ENCODE data around the gene CALB2.

Gene CALB2

DNA sequence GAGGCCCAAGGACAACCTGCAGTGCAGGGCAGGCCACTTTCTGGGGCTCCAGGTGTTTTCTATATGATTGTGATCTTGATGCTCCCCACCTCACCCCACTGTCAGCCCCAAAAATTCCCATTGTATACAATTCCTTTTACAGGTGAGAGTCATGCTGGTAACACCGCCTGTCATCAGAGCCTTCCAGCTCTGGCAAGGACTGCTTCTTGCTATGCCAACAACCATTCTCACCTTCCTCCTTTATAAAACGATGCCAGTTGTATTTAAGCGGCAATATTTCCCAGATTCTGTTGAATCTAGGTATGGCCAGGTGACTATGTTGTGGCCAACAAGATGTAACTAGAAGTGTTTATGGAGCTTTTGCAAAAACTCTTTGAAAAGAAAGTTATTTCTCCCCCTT, 30.4 kb upstream of the CALB2 start:
- TF ChIP-seq, protein P1, sequence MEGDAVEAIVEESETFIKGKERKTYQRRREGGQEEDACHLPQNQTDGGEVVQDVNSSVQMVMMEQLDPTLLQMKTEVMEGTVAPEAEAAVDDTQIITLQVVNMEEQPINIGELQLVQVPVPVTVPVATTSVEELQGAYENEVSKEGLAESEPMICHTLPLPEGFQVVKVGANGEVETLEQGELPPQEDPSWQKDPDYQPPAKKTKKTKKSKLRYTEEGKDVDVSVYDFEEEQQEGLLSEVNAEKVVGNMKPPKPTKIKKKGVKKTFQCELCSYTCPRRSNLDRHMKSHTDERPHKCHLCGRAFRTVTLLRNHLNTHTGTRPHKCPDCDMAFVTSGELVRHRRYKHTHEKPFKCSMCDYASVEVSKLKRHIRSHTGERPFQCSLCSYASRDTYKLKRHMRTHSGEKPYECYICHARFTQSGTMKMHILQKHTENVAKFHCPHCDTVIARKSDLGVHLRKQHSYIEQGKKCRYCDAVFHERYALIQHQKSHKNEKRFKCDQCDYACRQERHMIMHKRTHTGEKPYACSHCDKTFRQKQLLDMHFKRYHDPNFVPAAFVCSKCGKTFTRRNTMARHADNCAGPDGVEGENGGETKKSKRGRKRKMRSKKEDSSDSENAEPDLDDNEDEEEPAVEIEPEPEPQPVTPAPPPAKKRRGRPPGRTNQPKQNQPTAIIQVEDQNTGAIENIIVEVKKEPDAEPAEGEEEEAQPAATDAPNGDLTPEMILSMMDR (IDR thresholded peaks at IDR 0.05), result no peak
- Mint-ChIP-seq H3K9me3 (peaks cover 11% of the 10 kb centered on the region), H3K36me3 (ENCODE audit: low read depth) (no peaks in the 10 kb centered on the region), H3K4me1 (no peaks in the 10 kb centered on the region), H3K27me3 (ENCODE audit: low read depth, poor library complexity) (peaks cover 25% of the 10 kb centered on the region), H3K27ac (no peak overlapping the region), H3K4me3 (no peak overlapping the region)
- DNase-seq, result no peak

DNA sequence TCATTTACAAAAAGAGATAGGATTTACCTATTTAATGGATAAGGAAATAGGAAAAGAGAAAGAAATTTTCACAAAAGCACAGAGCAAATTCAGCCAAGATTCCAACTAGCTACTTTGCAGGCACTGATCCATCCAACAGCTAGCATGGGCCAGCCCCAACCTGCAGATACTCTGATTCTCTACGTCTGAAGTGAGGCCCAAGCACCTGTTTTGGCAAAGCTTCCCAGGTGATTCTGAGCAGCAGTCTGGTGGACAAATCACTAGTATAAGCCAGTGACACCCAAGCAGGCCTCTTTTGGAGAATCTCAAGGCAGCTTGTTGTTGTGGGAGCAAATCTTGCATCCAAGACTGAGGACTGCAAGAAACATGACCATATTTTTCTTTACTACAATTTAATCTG, 20.9 kb upstream of the CALB2 start:
- no peak overlapping the region for H3K4me3 Mint-ChIP-seq
- TF ChIP-seq, protein P1 (IDR thresholded peaks at IDR 0.05), result no peak
- no peaks in the 10 kb centered on the region for H3K4me1 Mint-ChIP-seq
- H3K27ac Mint-ChIP-seq, result no peak overlapping the region
- H3K36me3 Mint-ChIP-seq (ENCODE audit: low read depth), result no peaks in the 10 kb centered on the region
- no peak for DNase-seq
- no peaks in the 10 kb centered on the region for H3K9me3 Mint-ChIP-seq
- H3K27me3 Mint-ChIP-seq (ENCODE audit: low read depth, poor library complexity), result peaks cover 43% of the 10 kb centered on the region

DNA sequence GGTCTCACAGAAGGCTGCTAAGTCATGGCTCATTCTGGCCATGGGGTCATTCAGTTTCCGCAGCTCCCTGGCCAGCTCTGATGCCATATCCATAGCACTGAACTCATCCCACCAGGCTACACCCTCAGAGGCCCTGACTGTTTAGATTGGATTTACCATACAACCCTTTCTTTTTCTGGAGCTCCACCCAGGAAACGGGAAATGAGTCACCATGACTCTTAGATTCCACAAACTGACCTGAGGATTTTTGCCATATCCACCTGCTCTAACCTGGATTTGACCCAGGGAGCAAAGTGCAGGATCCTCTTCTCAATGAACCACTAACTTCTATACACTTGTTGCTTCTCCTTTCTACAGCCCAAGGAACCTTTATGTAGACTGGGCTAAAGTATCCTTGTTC, 20.3 kb upstream of the CALB2 start:
- H3K27ac Mint-ChIP-seq, result no peak overlapping the region
- no peak overlapping the region for H3K4me3 Mint-ChIP-seq
- no peaks in the 10 kb centered on the region for H3K4me1 Mint-ChIP-seq
- TF ChIP-seq, protein P1 (IDR thresholded peaks at IDR 0.05), result no peak
- no peaks in the 10 kb centered on the region for H3K36me3 Mint-ChIP-seq (ENCODE audit: low read depth)
- H3K9me3 Mint-ChIP-seq, result no peaks in the 10 kb centered on the region
- peaks cover 43% of the 10 kb centered on the region for H3K27me3 Mint-ChIP-seq (ENCODE audit: low read depth, poor library complexity)
- DNase-seq, result no peak

DNA sequence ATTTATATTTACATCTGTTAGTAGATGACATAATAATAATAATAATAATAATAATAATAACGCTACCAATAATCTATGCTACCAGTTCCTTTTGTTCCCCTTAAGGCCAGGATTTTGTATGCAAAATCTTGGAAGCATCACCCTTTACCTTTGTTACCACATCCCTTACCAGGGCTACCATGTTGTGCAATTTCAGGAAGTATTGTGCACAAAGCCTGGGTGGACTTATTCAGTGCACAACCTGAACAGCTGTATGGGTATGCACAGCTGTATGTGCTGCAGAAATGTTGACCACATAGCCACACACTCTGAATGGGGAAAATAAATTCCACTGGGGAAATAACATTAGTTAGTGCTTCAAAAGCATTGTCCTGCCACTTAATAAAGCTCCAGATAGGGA, 19.9 kb upstream of the CALB2 start:
- Mint-ChIP-seq H3K4me1 (no peaks in the 10 kb centered on the region), H3K27ac (no peak overlapping the region), H3K36me3 (ENCODE audit: low read depth) (no peaks in the 10 kb centered on the region), H3K4me3 (no peak overlapping the region), H3K27me3 (ENCODE audit: low read depth, poor library complexity) (peaks cover 43% of the 10 kb centered on the region), H3K9me3 (no peaks in the 10 kb centered on the region)
- no peak for DNase-seq
- TF ChIP-seq, protein P1 (IDR thresholded peaks at IDR 0.05), result no peak

DNA sequence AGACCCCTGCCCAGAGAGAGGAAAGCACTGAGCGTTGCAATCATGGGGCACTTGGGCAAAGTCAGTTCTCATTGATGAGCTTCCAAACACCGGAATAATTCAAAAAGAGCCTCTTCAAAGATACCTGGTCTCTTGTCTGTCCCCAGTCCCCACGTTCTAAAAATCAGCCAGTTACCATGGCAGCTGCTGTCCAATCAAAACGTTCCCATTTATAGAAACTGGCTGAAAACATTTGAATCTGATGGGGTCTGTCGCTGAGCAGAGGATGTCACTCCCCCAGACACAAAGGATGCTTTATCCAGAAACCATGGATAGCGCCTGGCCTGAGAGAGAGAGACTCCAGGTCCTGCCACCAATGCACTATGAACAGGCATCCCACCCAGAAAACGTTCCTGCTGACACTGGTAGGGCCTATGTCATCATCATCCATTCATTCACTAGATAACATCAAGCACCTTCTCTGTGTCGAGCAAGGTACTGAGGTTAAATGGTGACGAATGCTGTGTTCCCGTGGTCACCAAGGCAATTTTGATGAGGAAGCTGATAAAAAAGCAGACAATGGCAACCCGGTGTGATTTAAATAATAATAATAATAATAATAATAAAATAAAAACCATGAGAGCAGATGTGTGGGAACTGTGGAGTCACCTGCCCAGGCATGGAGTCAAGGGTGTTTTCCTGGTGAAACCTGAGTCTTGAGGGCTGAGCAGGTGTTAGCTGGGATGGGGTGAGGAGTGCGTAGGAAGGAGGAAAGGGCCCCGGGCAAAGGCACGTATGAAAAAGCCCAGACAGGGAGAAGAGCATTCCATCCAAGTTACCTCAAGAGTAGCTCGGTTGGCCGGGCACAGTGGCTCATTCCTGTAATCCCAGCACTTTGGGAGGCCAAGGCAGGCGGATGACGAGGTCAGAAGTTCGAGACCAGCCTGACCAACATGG, 19.0 kb upstream of the CALB2 start:
- Mint-ChIP-seq H3K27ac (no peak overlapping the region), H3K4me1 (no peaks in the 10 kb centered on the region), H3K4me3 (no peak overlapping the region), H3K9me3 (no peaks in the 10 kb centered on the region), H3K36me3 (ENCODE audit: low read depth) (no peaks in the 10 kb centered on the region), H3K27me3 (ENCODE audit: low read depth, poor library complexity) (peaks cover 49% of the 10 kb centered on the region)
- TF ChIP-seq, protein P1 (IDR thresholded peaks at IDR 0.05), result no peak
- DNase-seq, result no peak

DNA sequence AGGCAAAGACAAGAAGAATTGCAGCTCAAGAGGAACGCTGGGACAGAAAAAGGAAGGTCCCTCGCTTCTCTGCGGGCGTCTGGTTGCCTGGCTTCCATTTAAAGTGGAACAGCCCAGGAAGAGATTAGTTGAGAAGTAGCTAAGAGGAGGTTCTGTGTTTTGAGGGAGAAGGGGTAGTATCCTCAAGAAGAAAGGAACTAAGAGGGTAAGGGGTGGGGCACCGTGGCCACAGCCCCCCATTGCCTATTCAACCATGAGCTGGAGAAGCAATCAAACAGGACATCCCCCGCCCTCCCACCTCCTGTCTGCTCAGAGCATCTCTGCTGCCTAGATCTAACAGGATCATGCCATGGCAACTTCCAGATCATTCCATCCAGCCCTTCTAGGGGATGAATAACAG, 18.1 kb upstream of the CALB2 start:
- no peaks in the 10 kb centered on the region for H3K4me1 Mint-ChIP-seq
- H3K27me3 Mint-ChIP-seq (ENCODE audit: low read depth, poor library complexity), result peaks cover 50% of the 10 kb centered on the region
- H3K36me3 Mint-ChIP-seq (ENCODE audit: low read depth), result no peaks in the 10 kb centered on the region
- H3K9me3 Mint-ChIP-seq, result no peaks in the 10 kb centered on the region
- TF ChIP-seq, protein P1 (IDR thresholded peaks at IDR 0.05), result no peak
- H3K27ac Mint-ChIP-seq, result no peak overlapping the region
- no peak for DNase-seq
- no peak overlapping the region for H3K4me3 Mint-ChIP-seq

Measured in nephron progenitor cell (in vitro differentiated cells).